Activated CD8-positive, alpha-beta memory T cell treated with anti-CD3 and anti-CD28 coated beads for 4 hours (primary cell): ENCODE measurements around the gene DNALI1.
"Not testable (repeated sequence)": the region's sequence is repeated elsewhere in the genome, so short reads cannot be mapped to it uniquely, and the experiment has no call there.

Experiments
- DNase-seq, 2 donors: peaks; one replicate each; pipeline ENCODE4 v3.0.0-alpha.2; 2020; ENCODE audit warnings: low read depth in 2 of 2

DNALI1 gene

DNA sequence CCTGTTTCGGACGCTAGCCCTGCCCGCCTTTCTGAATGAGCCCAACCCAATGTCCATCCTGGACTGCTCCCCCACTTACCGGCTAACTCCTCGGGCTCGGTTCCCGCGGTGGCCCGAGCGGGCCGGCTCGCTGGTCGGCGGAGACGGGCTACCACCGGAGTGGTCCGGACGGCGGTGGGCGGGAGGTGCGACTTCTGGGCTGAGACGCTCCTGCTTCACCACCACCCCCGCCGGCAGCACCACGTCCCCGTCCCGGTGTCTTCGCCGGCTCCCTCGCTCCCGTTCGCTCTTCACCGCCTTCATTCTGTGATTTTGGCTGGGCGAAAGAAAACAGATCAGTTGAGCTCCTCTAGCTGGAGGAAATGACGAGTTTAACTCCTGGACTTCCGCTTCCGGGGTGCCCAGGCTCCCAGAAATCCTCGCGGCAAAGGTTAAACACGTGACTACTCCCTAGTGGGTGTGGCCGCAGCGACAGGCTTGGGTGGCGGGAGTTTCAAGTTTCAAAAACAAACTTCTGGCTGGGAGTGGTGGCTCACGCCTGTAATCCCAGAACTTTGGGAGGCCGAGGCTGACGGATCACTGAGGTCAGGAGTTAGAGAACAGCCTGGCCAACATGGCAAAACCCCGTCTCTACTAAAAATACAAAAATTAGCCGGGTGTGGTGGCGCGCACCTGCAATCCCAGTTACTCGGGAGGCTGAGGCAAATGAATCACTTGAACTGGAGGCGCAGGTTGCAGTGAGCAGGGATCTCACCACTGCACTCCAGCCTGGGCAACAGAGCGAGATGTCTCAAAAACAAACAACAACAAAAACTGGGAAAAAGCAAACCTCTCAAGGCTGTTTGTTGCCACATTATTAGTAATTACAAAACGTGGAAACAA is 2.6 kb upstream of the DNALI1 start, which contains the start of gene SNIP1:
Gene SNIP1 (minus strand): TSS at position 367 of the 882 bp plus-strand sequence. CDS start 64 bp downstream, at position 303.
- DNase-seq = peak; percentile 84 to 87

GRCh38 chr1:37557402-37557801 is 662 bp downstream of the DNALI1 start:
- DNase-seq = no peak

- no peak for DNase-seq
Observed at GRCh38 chr1:37558411-37558810, 1.7 kb downstream of the DNALI1 start.

- no peak for DNase-seq
Observed at GRCh38 chr1:37559080-37559479, 2.3 kb downstream of the DNALI1 start.

DNA sequence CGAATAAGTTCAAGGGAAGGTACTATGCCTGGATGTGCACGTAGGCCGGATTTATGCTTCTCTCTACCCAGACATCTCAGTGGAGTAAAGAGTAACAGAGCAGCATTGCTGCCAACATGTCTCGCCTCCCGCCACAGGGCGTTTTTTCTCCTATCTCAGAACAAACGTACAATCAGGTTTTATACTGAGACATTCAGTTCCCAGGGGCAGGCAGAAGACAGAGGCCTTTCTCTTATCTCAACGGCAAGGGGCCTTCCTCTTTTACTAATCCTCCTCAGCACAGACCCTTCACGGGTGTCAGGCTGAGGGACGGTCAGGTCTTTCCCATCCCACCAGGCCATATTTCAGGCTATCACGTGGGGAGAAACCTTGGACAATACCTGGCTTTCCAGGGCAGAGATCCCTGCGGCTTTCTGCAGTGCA is 3.2 kb downstream of the DNALI1 start:
- DNase-seq = not testable (repeated sequence)

DNA sequence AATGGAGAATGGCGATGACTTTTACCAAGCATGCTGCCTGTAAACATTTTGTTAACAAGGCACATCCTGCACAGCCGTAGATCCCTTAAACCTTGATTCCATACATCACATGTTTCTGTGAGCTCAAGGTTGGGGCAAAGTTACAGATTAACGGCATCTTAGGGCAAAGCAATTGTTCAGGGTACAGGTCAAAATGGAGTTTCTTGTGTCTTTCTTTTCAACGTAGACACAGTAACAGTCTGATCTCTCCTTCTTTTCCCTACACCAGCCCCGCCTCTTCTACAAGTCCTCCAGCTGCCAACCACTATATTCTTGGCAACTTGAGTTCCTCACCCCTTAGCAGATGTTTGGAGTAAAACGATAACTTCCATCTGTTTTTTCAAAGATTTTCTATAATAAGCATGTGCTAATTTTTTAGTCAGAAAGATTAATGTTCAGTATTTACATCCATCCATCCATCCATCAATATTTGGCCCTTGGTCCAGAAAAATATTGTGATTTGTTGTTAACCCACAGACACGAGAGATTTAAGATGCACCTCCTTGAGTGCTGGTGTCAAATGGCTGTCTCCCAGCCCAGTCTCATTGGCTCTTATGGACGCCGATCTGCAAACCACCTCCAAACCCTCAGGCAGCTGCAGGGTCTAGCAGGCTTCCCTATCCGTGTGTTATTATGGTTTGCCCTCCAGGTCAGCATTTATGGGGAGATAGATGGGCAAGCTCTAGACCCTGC is 3.8 kb downstream of the DNALI1 start:
- DNase-seq = no peak

DNA sequence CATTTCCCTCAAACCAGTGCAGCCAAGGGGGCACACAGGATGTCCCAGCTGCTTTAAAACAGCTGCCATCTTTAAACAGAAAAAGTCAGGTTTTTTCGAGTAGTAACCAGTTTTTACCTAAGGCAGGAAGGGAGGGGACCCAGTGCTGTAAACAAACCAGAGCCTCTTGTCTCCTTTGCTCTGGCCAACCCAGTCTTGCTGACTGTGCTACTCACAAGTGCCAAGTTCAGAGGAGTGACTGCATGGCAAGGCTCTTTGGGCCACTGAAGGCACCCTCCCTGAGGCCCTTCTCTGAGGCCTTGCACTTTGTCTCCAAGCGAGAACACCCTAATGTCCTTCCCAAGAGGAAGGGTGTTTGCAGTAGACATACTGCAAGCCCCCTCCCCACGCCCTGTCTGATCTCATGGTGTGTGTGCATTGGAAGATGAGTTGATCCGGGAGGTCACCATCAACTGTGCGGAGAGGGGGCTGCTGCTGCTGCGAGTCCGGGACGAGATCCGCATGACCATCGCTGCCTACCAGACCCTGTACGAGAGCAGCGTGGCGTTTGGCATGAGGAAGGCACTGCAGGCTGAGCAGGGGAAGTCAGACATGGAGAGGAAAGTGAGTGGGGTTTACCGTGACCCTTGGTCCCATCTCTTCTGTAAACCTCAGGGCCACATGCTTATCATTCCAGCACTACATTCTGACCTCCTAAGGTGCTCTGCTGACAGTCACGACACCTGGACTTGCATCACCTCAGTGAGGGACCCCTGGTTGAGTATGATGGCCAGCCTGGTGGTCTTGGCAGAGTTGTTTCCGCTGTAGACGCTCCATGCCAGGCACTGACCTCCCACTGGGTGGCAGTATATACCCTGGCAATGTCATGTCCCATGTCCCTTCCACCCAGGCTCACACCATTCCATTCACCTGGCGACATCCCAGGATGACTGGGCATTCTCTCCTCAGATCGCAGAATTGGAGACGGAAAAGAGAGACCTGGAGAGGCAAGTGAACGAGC is 4.7 kb downstream of the DNALI1 start:
- DNase-seq = no peak

- no peak for DNase-seq
Observed at GRCh38 chr1:37562984-37563383, 6.2 kb downstream of the DNALI1 start.

GRCh38 chr1:37564892-37565291 is 8.2 kb downstream of the DNALI1 start:
- no peak for DNase-seq

DNA sequence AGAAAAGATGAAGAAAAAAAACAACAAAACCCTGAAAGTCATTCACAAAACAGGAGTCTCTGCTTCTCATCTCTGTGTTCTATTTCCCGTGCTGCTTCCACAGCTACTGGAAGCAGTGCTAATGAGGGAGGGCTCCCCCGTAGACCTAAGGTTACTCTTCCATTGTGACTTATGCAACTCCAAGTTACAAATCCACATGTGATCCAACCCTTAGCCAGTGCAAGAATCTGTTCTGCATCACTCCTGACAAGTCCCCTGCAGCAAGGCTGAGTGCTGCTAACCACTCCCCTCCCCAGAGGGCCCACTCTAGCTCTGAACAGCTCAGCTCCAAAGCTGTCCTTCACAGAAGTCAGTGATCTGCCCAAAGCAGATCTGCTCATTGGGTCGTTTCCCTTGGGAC is 10.3 kb downstream of the DNALI1 start:
- no peak for DNase-seq

DNA sequence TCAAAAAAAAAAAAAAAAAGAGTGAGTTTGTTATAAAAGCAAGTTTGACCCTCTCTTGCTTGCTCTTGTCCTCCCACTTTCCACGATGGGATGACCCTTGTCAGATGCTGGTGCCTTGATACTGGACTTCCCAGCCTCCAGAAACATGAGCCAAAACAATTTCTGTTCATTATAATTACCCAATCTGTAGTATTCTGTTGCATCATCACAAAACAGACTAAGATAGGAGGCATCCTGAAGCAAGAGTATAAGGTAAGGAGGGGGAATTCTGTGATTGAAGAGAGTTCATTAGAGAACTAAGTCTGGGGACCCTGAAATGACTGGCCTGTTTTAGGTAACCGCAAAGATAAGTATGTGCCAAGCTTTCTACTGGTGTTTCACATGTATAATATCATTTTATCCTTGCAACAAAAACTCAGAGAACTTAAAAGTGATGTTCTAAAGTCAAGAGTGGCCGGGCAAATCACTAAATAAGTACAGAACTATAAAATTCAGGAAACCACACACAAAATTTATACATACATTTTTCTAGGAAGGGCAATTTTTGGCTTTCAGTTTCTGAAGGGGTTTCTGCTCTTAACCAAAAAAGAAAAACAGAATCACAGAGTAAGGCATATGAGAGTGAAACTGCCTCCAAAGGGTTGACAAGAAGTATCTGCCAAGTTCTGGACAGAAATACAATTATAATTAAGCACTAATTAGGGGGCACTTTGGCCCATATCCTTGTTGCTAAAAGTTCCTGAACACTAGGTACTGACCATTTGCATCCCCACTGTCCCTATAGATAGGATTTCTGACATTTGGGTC is 14.0 kb downstream of the DNALI1 start:
- DNase-seq = no peak

GRCh38 chr1:37574834-37575480 is 18.2 kb downstream of the DNALI1 start:
- DNase-seq = no peak

DNA sequence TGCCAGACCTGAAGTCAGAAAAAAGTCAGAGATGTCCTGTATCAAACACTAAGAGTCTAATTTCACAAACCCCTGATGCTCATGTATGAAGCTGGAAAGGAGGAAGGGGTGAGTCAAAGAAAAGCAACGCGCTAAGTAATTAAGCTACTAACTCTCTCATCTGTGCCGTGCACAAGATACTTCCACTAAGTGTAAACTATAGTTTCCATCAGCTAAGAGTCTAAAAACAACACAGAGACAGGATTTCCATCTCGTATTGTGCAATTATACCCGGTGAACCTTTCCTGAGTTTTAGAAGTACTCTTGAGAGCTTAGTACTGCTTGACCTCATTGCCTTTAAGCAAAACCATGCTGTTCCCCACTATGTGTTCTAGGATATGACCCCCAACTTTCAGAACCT is 19.0 kb downstream of the DNALI1 start:
- DNase-seq = no peak

DNA sequence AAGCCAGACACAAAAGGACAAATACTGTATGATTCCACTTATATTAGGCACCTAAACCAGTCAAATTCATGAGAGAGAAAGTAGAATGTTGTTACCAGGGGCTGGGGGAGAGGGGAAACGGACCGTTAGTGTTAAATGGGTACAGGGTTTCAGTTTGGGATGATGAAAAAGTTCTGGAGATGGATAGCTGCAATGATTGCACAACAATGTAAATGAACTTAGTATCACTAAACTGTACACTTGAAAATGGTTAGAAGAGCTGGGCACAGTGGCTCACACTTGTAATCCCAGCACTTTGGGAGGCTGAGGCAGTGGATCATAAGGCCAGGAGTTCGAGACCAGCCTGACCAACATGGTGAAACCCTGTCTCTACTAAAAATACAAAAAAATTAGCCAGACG is 27.8 kb downstream of the DNALI1 start:
- DNase-seq = not testable (repeated sequence)

DNA sequence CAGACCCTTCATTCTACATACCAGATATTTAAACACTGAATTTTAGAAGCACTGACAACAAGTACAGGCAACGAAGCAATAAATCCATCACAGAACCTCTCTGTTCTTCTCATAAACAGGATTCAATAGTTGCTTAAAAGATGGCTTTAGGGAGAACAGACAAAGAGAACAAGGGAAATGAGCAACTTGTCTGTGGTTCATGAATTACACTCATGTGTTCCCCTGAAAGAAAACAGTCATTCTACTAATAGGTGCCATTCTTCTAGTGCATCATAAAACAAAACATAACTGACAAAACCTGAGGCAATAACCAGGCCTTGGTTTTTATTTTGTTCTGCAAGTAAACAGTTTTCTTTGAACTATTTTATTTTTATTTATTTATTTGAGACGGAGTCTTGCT is 32.2 kb downstream of the DNALI1 start:
- no peak for DNase-seq

DNA sequence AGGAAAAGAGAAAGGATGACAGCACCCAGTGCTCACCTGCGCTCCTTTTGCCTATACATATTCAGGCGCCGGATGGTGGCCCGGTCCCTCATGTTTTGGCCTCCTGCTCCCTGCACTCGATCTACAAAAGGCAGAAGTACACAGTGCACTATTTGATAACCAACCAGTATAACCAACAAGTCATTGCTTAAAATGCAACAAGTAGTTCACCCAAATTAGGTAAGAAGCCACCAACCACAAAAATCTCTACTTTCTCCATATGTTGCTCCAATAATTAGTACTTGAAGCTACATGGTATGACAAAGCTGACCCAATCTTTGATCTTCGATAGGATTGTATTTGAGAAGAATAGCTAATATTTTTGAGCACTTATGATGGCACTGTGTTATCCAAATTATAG is 37.0 kb downstream of the DNALI1 start:
- no peak for DNase-seq

GRCh38 chr1:37595440-37596181 is 38.9 kb downstream of the DNALI1 start, which contains the start of gene GNL2:
GNL2 (minus strand) TSS chr1:37595937; CDS start chr1:37595822, 115 bp downstream.
- DNase-seq = peak; percentile 90

GRCh38 chr1:37596182-37596667 is 39.5 kb downstream of the DNALI1 start:
- DNase-seq = no peak

DNA sequence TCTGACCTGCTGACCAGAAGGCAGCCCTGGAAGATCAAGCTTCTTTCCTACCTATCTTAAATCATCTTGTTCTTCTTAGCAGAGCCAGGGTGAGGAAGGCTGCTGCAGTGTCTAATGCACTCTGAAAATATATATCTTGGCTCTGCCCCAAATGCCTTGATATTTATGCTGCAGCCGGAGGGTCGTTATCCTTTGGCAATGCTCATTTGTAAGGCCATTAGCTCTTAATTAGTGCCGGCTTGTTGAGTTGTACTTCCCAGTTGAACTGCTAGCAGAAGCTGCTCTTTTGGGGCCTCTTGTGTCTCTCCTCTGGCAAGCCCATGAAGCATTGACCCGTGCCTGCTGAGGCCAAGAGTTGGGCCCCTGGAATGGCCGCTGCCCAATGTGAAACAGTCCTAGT is 43.2 kb downstream of the DNALI1 start:
- DNase-seq = no peak
